Loucy (cell line): ENCODE measurements around the gene SET.

Experiments
- H2AFZ ChIP-seq: fragments of 200-600 bp; sonication (generic); 2 replicates; pipeline ENCODE4 v1.6.0; 2016; ENCODE audit warnings: antibody characterized with exemption, mild to moderate bottlenecking, low read length, moderate library complexity
- H3F3A ChIP-seq: fragments of 200-600 bp; 2 replicates; pipeline ENCODE4 v1.6.0; 2016; ENCODE audit warnings: antibody characterized with exemption, low read depth, mild to moderate bottlenecking
- H3K27me3 ChIP-seq: fragments of 200-600 bp; sonication (generic); 2 replicates; pipeline ENCODE4 v1.6.1; 2014; ENCODE audit warnings: low read length, mild to moderate bottlenecking; ENCODE audit not compliant: insufficient read depth, poor library complexity, severe bottlenecking
- H3K36me3 ChIP-seq: fragments of 200-600 bp; sonication (generic); 2 replicates; pipeline ENCODE4 v1.6.1; 2016; ENCODE audit warnings: low read length; ENCODE audit not compliant: insufficient read depth
- H3K4me1 ChIP-seq: fragments of 200-600 bp; sonication (generic); 2 replicates; pipeline ENCODE4 v1.5.1; 2014; ENCODE audit warnings: low read length, mild to moderate bottlenecking; ENCODE audit not compliant: insufficient read depth, poor library complexity, severe bottlenecking
- H3K4me2 ChIP-seq: fragments of 200-600 bp; sonication (generic); 2 replicates; pipeline ENCODE4 v1.6.0; 2014; ENCODE audit warnings: antibody characterized with exemption, low read length, low read depth, mild to moderate bottlenecking; ENCODE audit not compliant: poor library complexity, severe bottlenecking
- H3K4me3 ChIP-seq: fragments of 200-600 bp; sonication (generic); 2 replicates; pipeline ENCODE4 v1.5.1; 2014; ENCODE audit warnings: low read length, mild to moderate bottlenecking, mixed read lengths; ENCODE audit not compliant: poor library complexity, severe bottlenecking
- H3K79me2 ChIP-seq: fragments of 200-600 bp; sonication (generic); 2 replicates; pipeline ENCODE4 v1.6.1; 2014; ENCODE audit warnings: low read length; ENCODE audit not compliant: insufficient read depth
- H3K9ac ChIP-seq: fragments of 200-600 bp; sonication (generic); 2 replicates; pipeline ENCODE4 v1.6.0; 2014; ENCODE audit warnings: mild to moderate bottlenecking, low read depth, low read length, moderate library complexity; ENCODE audit not compliant: poor library complexity, severe bottlenecking
- H3K9me2 ChIP-seq: fragments of 200-600 bp; sonication (generic); replicated peaks from 2 replicates; pipeline ENCODE4 v1.6.1; 2016; ENCODE audit warnings: low read depth, low read length, mixed read lengths
- H3K9me3 ChIP-seq: fragments of 200-600 bp; sonication (generic); 2 replicates; pipeline ENCODE4 v1.6.1; 2014; ENCODE audit warnings: mild to moderate bottlenecking, antibody characterized with exemption, low read length, low read depth; ENCODE audit not compliant: insufficient read depth
- H4K20me1 ChIP-seq: fragments of 200-600 bp; sonication (generic); 2 replicates; pipeline ENCODE4 v1.6.0; 2014; ENCODE audit warnings: antibody characterized with exemption, low read length, mild to moderate bottlenecking; ENCODE audit not compliant: insufficient read depth, poor library complexity, severe bottlenecking
- EZH2phosphoT487 ChIP-seq: fragments of 200-600 bp; IDR thresholded peaks from 2 replicates; pipeline ENCODE4 v1.6.1; 2018; ENCODE audit warnings: antibody characterized with exemption, mild to moderate bottlenecking, moderate library complexity, borderline replicate concordance
- TF ChIP-seq, protein P1 (sequence below): fragments of 200-600 bp; sonication (generic); conservative IDR thresholded peaks from 2 replicates; pipeline ENCODE4 v1.5.1; 2014; ENCODE audit warnings: mild to moderate bottlenecking, antibody characterized with exemption, low read length

The SET gene

DNA sequence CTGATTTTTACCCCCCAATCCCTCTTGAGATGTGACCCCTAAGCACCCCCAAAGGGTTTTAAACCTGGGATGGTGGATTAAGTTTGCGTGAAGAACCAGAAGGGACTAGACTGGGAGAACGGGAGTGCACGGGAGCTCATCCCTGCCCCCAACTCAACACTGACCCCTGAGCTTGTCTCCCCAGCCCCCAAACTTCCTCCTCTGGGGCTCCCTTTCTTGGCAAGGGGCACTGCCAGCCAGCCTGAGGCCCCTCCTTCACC, 5.0 kb upstream of the SET start:
- peaks cover 38% of the 10 kb centered on the region for H3K79me2 ChIP-seq
- H2AFZ ChIP-seq, result peak overlapping the region; percentile 73
- no peaks in the 10 kb centered on the region for H3K27me3 ChIP-seq
- H4K20me1 ChIP-seq, result no peaks in the 10 kb centered on the region
- peak overlapping the region; percentile 81 for H3K4me2 ChIP-seq
- peak overlapping the region; percentile 90 for H3K4me3 ChIP-seq
- TF ChIP-seq, protein P1, sequence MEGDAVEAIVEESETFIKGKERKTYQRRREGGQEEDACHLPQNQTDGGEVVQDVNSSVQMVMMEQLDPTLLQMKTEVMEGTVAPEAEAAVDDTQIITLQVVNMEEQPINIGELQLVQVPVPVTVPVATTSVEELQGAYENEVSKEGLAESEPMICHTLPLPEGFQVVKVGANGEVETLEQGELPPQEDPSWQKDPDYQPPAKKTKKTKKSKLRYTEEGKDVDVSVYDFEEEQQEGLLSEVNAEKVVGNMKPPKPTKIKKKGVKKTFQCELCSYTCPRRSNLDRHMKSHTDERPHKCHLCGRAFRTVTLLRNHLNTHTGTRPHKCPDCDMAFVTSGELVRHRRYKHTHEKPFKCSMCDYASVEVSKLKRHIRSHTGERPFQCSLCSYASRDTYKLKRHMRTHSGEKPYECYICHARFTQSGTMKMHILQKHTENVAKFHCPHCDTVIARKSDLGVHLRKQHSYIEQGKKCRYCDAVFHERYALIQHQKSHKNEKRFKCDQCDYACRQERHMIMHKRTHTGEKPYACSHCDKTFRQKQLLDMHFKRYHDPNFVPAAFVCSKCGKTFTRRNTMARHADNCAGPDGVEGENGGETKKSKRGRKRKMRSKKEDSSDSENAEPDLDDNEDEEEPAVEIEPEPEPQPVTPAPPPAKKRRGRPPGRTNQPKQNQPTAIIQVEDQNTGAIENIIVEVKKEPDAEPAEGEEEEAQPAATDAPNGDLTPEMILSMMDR, result no peak
- TF ChIP-seq EZH2phosphoT487, result no peak
- peaks cover 35% of the 10 kb centered on the region for H3K4me1 ChIP-seq
- no peaks in the 10 kb centered on the region for H3K9me3 ChIP-seq
- H3F3A ChIP-seq, result no peaks in the 10 kb centered on the region
- no peaks in the 10 kb centered on the region for H3K9me2 ChIP-seq
- peak overlapping the region; percentile 93 for H3K9ac ChIP-seq
- H3K36me3 ChIP-seq, result no peaks in the 10 kb centered on the region

DNA sequence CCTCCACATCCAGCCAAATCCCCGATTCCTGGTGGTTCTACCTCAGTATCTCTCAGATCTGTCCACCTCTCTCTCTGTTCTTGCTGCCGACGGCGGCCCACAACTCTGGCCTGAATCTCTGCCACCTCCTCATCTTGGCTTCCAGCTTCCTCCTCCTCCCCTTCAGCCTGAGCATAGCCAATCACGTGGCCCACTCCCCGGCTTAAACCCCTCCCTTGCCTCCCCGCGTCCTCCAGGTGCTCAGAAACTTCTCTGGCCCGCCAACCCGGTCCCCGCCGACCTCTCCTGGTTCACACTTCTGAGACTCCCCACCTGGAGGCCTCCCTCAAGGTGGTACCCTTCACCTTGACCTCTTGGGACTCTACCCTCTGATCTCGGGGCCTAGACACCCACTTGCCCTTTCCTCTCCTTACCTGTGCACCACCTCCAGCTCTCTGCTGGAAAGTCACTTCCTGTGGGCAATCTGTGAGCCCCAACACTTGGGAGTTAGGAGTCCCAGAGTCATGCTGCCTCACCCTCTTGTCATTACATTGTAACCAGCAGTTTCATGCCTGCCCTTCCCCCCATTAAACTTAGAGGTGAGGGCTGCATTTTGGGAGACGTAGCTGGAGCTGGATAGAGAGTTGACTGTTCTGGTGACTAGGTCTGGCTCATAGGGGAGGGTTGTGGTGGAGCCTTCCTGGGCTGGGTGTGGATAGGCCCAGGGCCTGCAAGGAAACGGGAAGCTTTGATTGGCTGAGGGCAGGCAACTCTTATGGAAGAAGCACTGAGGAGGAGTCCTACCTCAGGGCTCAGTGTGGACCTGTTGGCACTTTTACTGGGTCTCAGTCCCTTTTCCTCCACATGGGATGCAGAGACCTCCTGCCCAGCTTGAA, 4.5 kb upstream of the SET start:
- Histone ChIP-seq H3K4me2 (peak overlapping the region; percentile 81), H3K9ac (peak overlapping the region; percentile 93), H3K9me2 (no peaks in the 10 kb centered on the region), H3K9me3 (no peaks in the 10 kb centered on the region), H3F3A (no peaks in the 10 kb centered on the region), H4K20me1 (no peaks in the 10 kb centered on the region), H3K36me3 (no peaks in the 10 kb centered on the region), H3K4me1 (peaks cover 35% of the 10 kb centered on the region), H3K27me3 (no peaks in the 10 kb centered on the region), H2AFZ (peak overlapping the region; percentile 73), H3K79me2 (peaks cover 42% of the 10 kb centered on the region), H3K4me3 (peak overlapping the region; percentile 90)
- TF ChIP-seq, protein P1, result no peak
- no peak for TF ChIP-seq EZH2phosphoT487

DNA sequence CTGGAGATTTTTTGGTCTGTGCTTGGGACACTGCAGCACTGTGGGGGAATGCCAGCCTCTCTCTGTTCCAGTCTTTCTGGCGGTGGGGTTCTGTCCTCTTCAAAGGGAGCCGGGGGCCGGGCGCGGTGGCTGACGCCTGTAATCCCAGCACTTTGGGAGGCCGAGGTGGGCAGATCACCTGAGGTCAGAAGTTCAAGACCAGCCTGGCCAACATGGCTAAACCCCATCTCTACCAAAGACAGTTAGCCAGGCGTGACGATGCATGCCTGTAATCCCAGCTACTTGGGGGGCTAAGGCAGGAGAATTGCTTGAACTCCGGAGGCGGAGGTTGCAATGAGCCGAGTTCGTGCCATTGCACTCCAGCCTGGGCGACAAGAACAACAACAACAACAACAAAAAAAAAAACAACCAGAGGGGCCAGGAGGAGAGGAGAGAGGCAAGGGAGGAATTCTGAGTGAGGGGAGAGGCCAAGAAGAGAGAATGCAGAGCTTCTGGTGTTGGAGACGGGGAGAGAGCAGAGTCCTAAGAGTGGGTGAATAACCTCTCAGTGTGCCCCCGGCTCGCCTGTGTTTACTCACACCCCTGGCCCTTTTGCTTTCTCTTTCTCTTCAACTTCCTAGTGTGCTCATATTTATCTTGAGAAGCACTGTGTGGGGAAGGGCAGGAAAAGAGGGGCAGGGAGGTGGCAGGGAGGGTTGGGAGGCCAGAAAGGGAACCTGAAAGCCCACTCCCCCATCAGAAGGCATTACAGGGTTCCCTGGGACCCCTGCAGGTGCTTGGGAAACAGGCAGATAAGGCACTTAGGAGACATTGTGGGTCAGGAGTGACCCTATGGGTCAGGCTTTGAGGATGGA, 3.2 kb upstream of the SET start:
- no peaks in the 10 kb centered on the region for H3K9me3 ChIP-seq
- TF ChIP-seq, protein P1, result no peak
- no peak for TF ChIP-seq EZH2phosphoT487
- H3K9ac ChIP-seq, result peak overlapping the region; percentile 93
- H3K9me2 ChIP-seq, result no peaks in the 10 kb centered on the region
- no peaks in the 10 kb centered on the region for H3K36me3 ChIP-seq
- H3K4me1 ChIP-seq, result peaks cover 37% of the 10 kb centered on the region
- H3K79me2 ChIP-seq, result peaks cover 52% of the 10 kb centered on the region
- H4K20me1 ChIP-seq, result peaks cover 7% of the 10 kb centered on the region
- no peaks in the 10 kb centered on the region for H3F3A ChIP-seq
- no peaks in the 10 kb centered on the region for H3K27me3 ChIP-seq
- peak overlapping the region; percentile 81 for H3K4me2 ChIP-seq
- H3K4me3 ChIP-seq, result peak overlapping the region; percentile 90
- peak overlapping the region; percentile 52 for H2AFZ ChIP-seq
